CD4-positive, alpha-beta T cell (primary cell): Measurements from ENCODE around the gene GRP. TPM values are rescaled to one million over a fixed set of nuclear protein-coding genes. Genes with fewer than 3 reads are reported as not detected.

ENCODE experiments used
- ATAC-seq: fragments of 200-7000 bp; cut with Tn5 transposase; one replicate; pipeline ENCODE4 v1.10.0; 2022; ENCODE audit warnings: mild to moderate bottlenecking; ENCODE audit not compliant: poor library complexity
- CTCF ChIA-PET: fragments of 350-600 bp; sonication (Branson Sonifier 250); formaldehyde crosslinking; loops from one replicate; lab custom pipeline; 2021; ENCODE audit warnings: antibody characterized with exemption, inconsistent platforms; lab: Charles Lee
- POLR2A ChIA-PET: fragments of 350-600 bp; sonication (Branson Sonifier 250); formaldehyde crosslinking; loops from one replicate; lab custom pipeline; 2021; ENCODE audit warnings: antibody characterized with exemption, inconsistent platforms; lab: Charles Lee
- DNase-seq, 14 experiments: peaks; one replicate each; pipeline ENCODE4 v3.0.0-alpha.2; 2013 to 2020; ENCODE audit warnings: mixed read lengths in 2 of 14
- H3K27ac ChIP-seq, 2 donors: one replicate each; pipeline versions ENCODE4 v1.5.1 to v1.7.0; 2013; ENCODE audit warnings: low read length in 2 of 2, low read depth in 1 of 2, mild to moderate bottlenecking in 1 of 2
- H3K27me3 ChIP-seq, 2 experiments: 1 replicate in 1 of 2; 2 replicates in 1 of 2; pipeline versions ENCODE4 v1.6.1 to v1.7.0; 2013; ENCODE audit warnings: low read length in 2 of 2, control low read depth in 1 of 2, mild to moderate bottlenecking in 1 of 2, moderate library complexity in 1 of 2; ENCODE audit not compliant: insufficient read depth in 2 of 2, control insufficient read depth in 1 of 2
- H3K36me3 ChIP-seq: one replicate; pipeline ENCODE4 v1.6.1; 2013; ENCODE audit warnings: low read length, control low read depth; ENCODE audit not compliant: insufficient read depth
- H3K4me1 ChIP-seq: one replicate; pipeline ENCODE4 v1.6.1; 2013; ENCODE audit warnings: low read length, control low read depth; ENCODE audit not compliant: insufficient read depth
- H3K4me3 ChIP-seq: one replicate; pipeline ENCODE4 v1.5.1; 2013; ENCODE audit warnings: mild to moderate bottlenecking, low read length, moderate library complexity
- H3K9me3 ChIP-seq, 2 experiments: 1 replicate in 1 of 2; 2 replicates in 1 of 2; pipeline versions ENCODE4 v1.6.1 to v1.7.0; 2013; ENCODE audit warnings: low read length in 2 of 2, mild to moderate bottlenecking in 2 of 2, control low read depth in 1 of 2, moderate library complexity in 1 of 2; ENCODE audit not compliant: control insufficient read depth in 1 of 2, insufficient read depth in 1 of 2
- H3K27ac Mint-ChIP-seq: one replicate; pipeline ENCODE4 v1.8.0; 2020; ENCODE audit warnings: mixed read lengths
- H3K27me3 Mint-ChIP-seq: one replicate; pipeline ENCODE4 v1.8.0; 2021; ENCODE audit warnings: mixed read lengths
- H3K36me3 Mint-ChIP-seq: one replicate; pipeline ENCODE4 v1.8.0; 2021; ENCODE audit warnings: low read depth, mixed read lengths
- H3K4me1 Mint-ChIP-seq: one replicate; pipeline ENCODE4 v1.8.0; 2021; ENCODE audit warnings: low read depth, mixed read lengths
- H3K4me3 Mint-ChIP-seq: one replicate; pipeline ENCODE4 v1.8.0; 2020; ENCODE audit warnings: mild to moderate bottlenecking, mixed read lengths
- H3K9me3 Mint-ChIP-seq: one replicate; pipeline ENCODE4 v1.8.0; 2020; ENCODE audit warnings: mixed read lengths
- intact Hi-C, 2 experiments: fragments of 100-400 bp; cut with DNase I in 1 of 2; cut with micrococcal nuclease in 1 of 2; formaldehyde crosslinking; loops; one replicate each; pipeline versions ENCODE4 v1.15.1 to v1.9.0; 2023 to 2025; cut with DNase I, micrococcal nuclease
- total RNA-seq, 174 experiments: library from RNA in 2 of 174; stranded (reverse) in 2 of 174; gene quantifications; one replicate each; pipeline ENCODE4 v1.2.3 and lab custom pipeline; 2021 to 2026
- TF ChIP-seq, protein P1 (sequence below): fragments of 200-600 bp; IDR thresholded peaks from one replicate; pipeline ENCODE4 v1.8.0; 2022; ENCODE audit warnings: antibody characterized with exemption, mild to moderate bottlenecking

The GRP gene
- total RNA-seq, 2 experiments from 2014 or later: not detected

DNA sequence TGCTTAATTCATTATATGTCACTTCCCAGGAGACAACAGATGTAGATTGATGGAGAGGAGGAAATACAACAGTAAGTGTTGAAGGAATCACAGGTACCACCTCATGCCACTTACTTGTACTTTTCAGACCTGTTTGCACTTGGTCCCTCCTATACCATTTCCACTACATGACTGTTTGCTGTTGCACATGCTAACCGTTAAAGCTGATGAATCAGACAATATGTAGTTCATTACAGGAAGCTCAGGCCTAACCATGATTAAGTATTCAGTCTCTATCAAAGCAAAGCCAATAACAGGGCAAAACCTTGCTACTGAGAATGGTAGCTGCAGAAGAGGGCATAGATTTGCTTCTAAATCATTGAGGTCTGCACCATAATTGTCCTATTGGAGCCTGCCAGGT is 30.2 kb upstream of the GRP start:
- ATAC-seq: no peak
- CTCF ChIA-PET: no interaction called here

DNA sequence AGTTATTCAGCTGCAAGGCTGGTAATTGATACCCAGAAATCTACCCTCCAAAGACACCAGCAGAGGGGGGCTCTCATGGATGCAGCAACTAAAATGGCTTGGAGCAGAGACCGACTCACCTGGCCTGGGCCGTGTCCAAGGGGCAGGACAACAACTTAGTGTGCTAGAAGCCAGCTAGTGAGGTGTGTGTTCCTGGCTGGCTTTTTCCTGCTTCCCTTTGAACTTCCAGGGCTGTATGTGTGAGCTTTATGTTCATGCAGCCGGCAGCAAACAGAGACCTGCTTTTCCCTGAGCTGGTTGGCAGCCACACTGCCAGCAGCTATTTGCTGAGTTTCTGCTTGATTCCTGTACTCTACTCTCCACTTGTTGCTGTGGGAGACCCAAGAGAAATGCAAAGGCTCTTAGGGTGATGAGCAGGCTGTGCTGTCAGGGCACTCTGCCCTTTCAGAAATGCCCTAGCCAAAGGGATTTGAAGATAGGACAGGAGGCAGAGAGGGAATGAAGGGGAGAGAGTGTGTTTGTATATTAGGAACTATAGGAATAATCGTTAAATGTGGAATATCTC is 23.7 kb upstream of the GRP start:
- ATAC-seq: no peak

More for the DNA sequence above, 30.2 kb upstream of the GRP start:
- Histone ChIP-seq H3K4me1 (no peaks in the 10 kb centered on the region), H3K9me3 (no peaks in the 10 kb centered on the region), H3K4me3 (no peak overlapping the region), H3K27ac (no peak overlapping the region), H3K36me3 (no peaks in the 10 kb centered on the region), H3K27me3 (no peaks in the 10 kb centered on the region)
- H3K4me3 Mint-ChIP-seq: no peak overlapping the region
- H3K9me3 Mint-ChIP-seq: no peaks in the 10 kb centered on the region
- H3K36me3 Mint-ChIP-seq: no peaks in the 10 kb centered on the region
- intact Hi-C loops: loop anchor here in 1 of 2 experiments (10.0 kb wide), 1 partner anchor 55 kb away; the partner anchor contains the start of gene SEC11C
- POLR2A ChIA-PET: no interaction called here
- H3K4me1 Mint-ChIP-seq: no peaks in the 10 kb centered on the region
- TF ChIP-seq, protein P1, sequence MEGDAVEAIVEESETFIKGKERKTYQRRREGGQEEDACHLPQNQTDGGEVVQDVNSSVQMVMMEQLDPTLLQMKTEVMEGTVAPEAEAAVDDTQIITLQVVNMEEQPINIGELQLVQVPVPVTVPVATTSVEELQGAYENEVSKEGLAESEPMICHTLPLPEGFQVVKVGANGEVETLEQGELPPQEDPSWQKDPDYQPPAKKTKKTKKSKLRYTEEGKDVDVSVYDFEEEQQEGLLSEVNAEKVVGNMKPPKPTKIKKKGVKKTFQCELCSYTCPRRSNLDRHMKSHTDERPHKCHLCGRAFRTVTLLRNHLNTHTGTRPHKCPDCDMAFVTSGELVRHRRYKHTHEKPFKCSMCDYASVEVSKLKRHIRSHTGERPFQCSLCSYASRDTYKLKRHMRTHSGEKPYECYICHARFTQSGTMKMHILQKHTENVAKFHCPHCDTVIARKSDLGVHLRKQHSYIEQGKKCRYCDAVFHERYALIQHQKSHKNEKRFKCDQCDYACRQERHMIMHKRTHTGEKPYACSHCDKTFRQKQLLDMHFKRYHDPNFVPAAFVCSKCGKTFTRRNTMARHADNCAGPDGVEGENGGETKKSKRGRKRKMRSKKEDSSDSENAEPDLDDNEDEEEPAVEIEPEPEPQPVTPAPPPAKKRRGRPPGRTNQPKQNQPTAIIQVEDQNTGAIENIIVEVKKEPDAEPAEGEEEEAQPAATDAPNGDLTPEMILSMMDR: no peak
- no peak overlapping the region for H3K27ac Mint-ChIP-seq
- H3K27me3 Mint-ChIP-seq: peaks cover 13% of the 10 kb centered on the region
- no peak for DNase-seq

DNA sequence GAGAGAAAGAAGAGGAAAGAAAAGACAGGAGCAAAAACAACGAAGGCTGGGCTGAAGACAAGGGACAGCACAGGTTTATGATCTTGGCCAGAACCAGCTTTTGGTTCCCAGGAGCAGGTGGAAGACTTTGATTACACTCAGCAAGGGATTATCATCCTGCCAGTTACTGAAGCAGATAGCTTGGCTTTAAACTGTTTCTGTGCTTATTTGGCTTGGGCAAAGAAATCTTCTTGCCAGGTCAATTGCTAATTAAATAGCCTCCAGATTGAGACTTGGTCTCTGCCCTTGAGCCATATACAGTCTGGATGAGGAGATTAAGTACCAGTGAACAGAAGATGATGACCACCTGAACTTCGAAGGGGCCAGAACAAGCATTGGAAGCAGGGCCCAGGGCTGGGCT is 22.3 kb upstream of the GRP start:
- Mint-ChIP-seq H3K27ac (no peak overlapping the region), H3K27me3 (peaks cover 59% of the 10 kb centered on the region), H3K36me3 (no peaks in the 10 kb centered on the region), H3K4me1 (no peaks in the 10 kb centered on the region), H3K4me3 (no peak overlapping the region), H3K9me3 (no peaks in the 10 kb centered on the region)
- Histone ChIP-seq H3K36me3 (no peaks in the 10 kb centered on the region), H3K4me1 (no peaks in the 10 kb centered on the region), H3K27me3 (peaks cover 0 to 18% of the 10 kb centered on the region in 2 experiments), H3K4me3 (no peak overlapping the region), H3K9me3 (no peaks in the 10 kb centered on the region), H3K27ac (no peak overlapping the region)
- ChIA-PET POLR2A (no interaction called here), CTCF (no interaction called here)
- TF ChIP-seq, protein P1: no peak
- ATAC-seq (no peak), DNase-seq (no peak)
- intact Hi-C loops: loop anchor here in 1 of 2 experiments (10.0 kb wide), 1 partner anchor 63 kb away; the partner anchor contains the start of gene SEC11C

More for the DNA sequence above, 23.7 kb upstream of the GRP start:
- Mint-ChIP-seq H3K4me1 (no peaks in the 10 kb centered on the region), H3K27me3 (peaks cover 58% of the 10 kb centered on the region), H3K9me3 (no peaks in the 10 kb centered on the region), H3K27ac (no peak overlapping the region), H3K36me3 (no peaks in the 10 kb centered on the region), H3K4me3 (no peak overlapping the region)
- no peaks in the 10 kb centered on the region for H3K36me3 ChIP-seq
- DNase-seq: no peak
- intact Hi-C loops: loop anchor here in 1 of 2 experiments (10.0 kb wide), 1 partner anchor 61 kb away; the partner anchor contains the start of gene SEC11C
- H3K27me3 ChIP-seq: peaks cover 0 to 18% of the 10 kb centered on the region in 2 experiments
- ChIA-PET CTCF (no interaction called here), POLR2A (no interaction called here)
- H3K4me3 ChIP-seq: no peak overlapping the region
- no peaks in the 10 kb centered on the region for H3K9me3 ChIP-seq
- no peak overlapping the region for H3K27ac ChIP-seq
- TF ChIP-seq, protein P1: no peak
- H3K4me1 ChIP-seq: no peaks in the 10 kb centered on the region
